ENCODE data around the gene IL19.
"Not testable (repeated sequence)": the region's sequence is repeated elsewhere in the genome, so short reads cannot be mapped to it uniquely, and the experiment has no call there.

The IL19 gene

GRCh38 chr1:206739411-206740076, 31.0 kb upstream of the IL19 start:
- peak; percentile 96 for FAIRE-seq

DNA sequence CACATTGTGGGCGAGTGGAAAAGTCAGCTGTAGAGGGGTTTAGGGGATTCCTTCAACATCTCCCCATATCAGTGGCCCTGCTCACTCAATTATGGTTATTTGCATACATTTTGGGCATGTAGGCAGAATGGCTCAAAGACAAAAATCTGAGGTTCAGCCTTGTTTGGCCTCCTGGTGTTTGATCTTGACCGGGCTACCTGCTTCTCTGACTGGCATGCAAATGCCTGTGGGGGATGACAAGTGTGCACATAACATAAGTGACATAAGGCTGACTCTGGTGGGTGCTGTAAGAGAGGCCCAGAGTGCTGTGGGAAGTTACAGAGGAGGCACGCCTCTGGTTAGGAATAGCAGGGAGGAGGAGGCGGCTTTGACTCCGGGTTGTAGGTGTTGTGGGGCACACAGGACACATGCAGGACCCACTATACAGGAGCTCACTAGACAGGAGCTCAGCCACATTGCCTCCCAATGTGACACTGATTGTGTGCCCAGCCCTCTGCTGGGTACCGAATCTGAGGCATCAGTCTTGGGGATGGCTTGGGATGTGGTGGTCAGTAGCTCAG, 29.4 kb upstream of the IL19 start:
- DNase-seq (ENCODE audit: extremely low spot score, insufficient read length, low read depth) (no peak), FAIRE-seq (peak; percentile 50)

More at GRCh38 chr1:206739411-206740076, 31.0 kb upstream of the IL19 start:
- peak; percentile 71 for DNase-seq (ENCODE audit: extremely low spot score, insufficient read length, low read depth)

DNA sequence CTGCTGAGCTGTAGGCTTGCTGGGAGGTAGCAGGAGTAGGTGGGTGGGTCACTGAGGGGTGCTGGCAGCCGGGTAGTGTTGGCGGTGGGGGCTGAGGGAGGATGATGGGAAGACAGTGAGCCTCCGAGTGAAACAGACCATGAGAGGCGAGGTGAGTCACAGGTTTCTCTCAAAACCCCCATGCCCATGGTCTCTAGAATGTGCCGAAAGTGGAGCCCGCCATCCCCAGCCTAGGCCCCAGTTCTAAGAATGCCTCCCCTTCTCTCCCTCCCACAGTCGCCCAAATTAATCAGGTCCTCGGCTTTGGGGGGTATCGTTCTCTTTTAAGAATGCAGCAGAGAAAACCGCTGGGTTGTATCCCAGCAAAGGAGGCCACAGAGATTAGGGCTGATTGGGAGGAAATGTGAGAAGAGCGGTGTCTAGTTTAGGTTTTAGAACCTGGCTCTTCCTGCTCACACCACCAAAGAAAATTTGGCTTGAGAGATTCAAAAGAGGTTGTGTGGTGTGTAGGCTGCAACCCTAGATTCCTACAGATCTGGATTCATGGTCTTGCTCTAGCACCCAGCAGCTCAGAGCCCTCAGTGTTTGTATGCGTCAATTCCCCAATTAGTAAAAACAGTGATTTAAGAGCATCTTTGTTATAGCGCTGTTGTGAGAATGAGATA, 27.7 kb upstream of the IL19 start:
- FAIRE-seq (no peak), DNase-seq (ENCODE audit: extremely low spot score, insufficient read length, low read depth) (no peak)

GRCh38 chr1:206744683-206745082, 25.9 kb upstream of the IL19 start:
- DNase-seq (ENCODE audit: extremely low spot score, insufficient read length, low read depth) (no peak), FAIRE-seq (peak; percentile 29)

GRCh38 chr1:206745301-206745700, 25.3 kb upstream of the IL19 start:
- no peak for DNase-seq (ENCODE audit: extremely low spot score, insufficient read length, low read depth)

DNA sequence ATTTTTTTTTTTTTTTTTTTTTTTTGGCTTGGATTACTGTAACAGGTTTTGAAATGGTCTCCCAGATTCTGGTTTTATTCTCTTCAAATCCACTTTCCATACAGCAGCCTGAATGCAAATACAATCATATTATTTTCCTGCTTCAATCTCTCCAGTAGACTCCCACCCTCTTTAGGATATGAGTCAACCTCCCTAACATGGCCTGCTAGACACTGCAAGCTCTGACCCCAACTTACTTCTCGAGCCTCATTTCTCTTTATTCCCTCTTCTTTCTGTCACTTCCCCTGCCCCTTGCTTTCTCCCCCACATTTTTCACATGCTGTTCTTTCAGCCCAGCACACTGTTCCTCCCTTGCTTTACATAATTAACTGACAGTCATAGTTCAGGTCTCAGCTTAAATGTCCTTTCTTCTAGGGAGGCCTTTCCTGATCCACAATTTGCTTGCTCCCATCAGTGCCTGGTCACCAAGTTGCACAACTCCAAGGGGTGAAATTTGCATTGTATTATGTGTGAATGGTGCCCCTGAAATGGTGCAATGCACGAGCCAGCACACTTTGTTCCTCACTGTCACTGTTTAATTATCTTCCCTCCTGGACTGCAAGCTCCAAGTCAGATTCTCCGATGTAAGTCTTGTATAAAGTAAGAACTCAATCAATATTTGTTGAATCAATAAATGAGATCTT, 22.1 kb upstream of the IL19 start:
- FAIRE-seq (no peak), DNase-seq (ENCODE audit: extremely low spot score, insufficient read length, low read depth) (no peak)

More at GRCh38 chr1:206745301-206745700, 25.3 kb upstream of the IL19 start:
- FAIRE-seq: no peak

GRCh38 chr1:206751891-206752290, 18.7 kb upstream of the IL19 start:
- DNase-seq (ENCODE audit: extremely low spot score, insufficient read length, low read depth) (no peak), FAIRE-seq (no peak)

DNA sequence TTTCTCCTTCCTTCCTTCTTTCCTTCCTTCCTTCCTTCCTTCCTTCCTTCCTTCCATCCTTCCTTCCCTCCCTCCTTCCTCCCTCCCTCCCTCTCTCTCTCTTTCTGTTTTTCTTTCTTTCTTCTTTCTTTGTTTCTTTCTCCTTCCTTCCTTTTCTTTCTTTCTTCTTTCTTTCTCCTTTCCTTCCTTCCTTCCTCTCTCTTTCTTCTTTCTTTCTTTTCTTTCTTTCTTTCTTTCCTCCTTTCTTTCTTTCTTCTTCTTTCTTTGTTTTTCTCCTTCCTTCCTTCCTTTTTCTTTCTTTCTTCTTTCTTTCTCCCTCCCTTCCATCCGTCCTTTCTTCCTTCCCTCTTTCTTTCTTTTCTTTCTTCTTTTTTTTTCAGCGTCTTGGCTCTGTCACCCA, 18.1 kb upstream of the IL19 start:
- FAIRE-seq: no peak

GRCh38 chr1:206753141-206753540, 17.4 kb upstream of the IL19 start:
- FAIRE-seq: no peak
- no peak for DNase-seq (ENCODE audit: extremely low spot score, insufficient read length, low read depth)

More for the DNA sequence above, 18.1 kb upstream of the IL19 start:
- DNase-seq (ENCODE audit: extremely low spot score, insufficient read length, low read depth): no peak

GRCh38 chr1:206754011-206754410, 16.6 kb upstream of the IL19 start:
- DNase-seq (ENCODE audit: extremely low spot score, insufficient read length, low read depth): no peak
- FAIRE-seq: no peak

- FAIRE-seq: peak; percentile 31
- DNase-seq (ENCODE audit: extremely low spot score, insufficient read length, low read depth): no peak
These were observed 12.9 kb upstream of the IL19 start for GRCh38 chr1:206757524-206758266.

DNA sequence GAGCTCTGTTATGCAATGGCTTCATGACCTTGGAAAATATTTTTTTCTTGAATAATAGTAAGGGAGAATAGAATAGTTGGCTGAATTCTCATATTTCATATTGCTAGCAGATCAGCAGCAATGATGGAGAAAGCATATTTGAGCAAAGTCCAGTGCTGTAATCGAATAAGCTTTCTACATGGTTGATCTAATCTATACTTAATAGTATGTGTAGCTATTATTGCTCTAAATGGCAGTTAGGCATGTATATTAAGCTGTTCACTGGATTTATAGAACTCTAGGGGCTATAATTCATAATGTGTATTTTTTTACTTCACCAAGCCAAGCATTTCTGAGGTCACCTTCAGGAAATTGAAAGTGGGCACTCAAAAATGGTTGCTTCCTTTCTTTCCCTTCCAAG, 10.0 kb upstream of the IL19 start:
- no peak for FAIRE-seq
- no peak for DNase-seq (ENCODE audit: extremely low spot score, insufficient read length, low read depth)

DNA sequence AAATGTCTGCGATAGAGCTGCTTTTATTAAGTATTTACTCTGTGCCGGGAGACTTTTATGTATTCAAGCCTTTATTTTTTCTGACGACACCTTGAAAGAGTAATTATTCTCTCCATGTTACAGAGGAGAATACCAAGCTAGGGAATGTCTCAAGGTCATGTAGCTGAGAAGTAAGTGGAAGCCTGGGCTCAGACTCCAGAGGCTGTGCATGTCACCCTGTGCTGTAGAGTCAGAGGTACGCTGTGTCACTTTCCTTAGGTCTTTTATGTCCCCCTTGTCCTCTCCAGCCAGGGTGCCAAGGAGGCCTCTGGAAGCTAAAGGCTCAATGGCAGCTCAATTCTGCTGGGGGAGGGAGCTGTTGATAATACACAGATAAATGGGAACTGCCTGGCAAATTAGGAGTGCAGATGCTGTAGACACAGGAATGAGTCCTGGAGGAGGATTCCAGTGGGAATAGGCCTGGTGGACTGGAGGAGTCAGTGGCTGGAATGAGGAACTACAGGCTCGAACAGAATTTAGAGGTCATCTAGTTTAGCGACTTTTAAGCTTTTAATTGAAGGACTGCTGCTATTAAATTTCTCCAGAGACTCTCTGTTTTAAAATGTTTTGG, 9.3 kb upstream of the IL19 start:
- no peak for FAIRE-seq
- no peak for DNase-seq (ENCODE audit: extremely low spot score, insufficient read length, low read depth)

GRCh38 chr1:206762741-206763364, 7.7 kb upstream of the IL19 start:
- not testable (repeated sequence) for DNase-seq (ENCODE audit: extremely low spot score, insufficient read length, low read depth); FAIRE-seq

GRCh38 chr1:206765771-206766170, 4.8 kb upstream of the IL19 start:
- DNase-seq (ENCODE audit: extremely low spot score, insufficient read length, low read depth); FAIRE-seq: not testable (repeated sequence)

DNA sequence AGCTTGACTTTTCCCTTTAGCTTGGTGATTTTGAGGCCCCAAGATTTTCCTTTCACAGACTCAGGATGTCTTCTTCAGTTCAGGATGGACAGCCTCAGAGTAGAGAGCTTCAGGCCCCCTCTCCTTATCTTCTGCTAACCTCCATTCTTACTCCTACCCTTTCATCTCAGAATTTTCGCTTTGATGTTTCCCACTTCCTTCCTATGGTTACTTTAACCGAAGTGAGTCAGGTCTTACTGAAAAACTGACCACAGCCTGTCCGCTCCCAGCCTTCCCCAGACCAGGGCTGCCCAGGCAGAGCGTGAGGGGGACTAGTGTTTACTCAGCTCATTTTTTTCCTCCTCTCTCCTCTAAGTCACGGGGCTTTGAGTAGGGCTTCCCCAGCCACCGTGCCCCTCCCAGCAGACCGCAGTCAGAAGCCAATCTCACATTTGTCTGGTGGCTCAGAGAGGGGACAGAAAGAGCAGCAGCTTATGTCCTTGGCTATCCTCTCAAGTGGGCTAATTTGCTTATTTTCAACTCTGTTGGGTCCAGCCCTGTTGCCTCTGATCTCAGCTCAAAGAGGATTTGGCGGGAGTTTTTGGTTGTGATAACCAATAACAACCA, 4.2 kb upstream of the IL19 start:
- DNase-seq (ENCODE audit: extremely low spot score, insufficient read length, low read depth): no peak
- FAIRE-seq: peak; percentile 94

DNA sequence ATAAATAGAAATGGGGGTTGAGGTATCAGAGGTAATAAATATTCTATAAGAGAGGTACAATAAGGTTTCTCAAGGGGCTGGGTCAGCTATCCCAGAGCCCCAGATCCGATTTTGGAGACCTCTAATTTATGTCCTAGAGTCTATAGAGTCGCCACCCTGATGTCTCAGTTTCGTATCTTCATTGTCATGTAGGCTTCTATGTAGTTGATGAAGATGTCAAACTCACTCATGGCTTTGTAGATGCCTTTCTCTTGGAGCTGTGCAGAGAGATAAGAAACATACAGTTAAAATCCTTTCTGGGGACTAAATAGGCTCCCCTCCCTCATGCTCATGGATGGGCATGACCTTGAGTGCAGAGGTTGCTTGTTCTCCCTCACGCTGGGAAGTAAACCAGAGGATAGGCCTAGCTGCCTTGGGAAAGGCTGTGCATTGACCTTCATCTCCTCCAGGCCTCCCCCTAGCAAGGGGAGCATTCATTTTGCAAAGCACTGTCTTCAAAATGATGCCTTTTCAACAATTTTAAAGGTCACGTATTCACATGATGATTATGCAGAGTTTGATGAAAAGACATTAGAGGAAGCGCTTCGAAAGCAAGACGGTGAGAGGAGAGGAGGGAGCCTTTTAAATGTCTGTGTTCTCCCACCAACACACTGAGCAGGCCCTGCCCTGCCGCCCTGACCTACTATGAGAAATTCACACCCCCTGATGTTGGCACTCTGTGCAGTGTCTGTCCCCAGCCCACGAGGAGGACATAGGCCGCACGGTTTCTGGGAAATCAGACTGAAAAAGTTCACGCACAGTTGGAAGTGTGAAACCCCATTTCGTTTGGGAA, 1.9 kb upstream of the IL19 start:
- FAIRE-seq: peak; percentile 52

DNA sequence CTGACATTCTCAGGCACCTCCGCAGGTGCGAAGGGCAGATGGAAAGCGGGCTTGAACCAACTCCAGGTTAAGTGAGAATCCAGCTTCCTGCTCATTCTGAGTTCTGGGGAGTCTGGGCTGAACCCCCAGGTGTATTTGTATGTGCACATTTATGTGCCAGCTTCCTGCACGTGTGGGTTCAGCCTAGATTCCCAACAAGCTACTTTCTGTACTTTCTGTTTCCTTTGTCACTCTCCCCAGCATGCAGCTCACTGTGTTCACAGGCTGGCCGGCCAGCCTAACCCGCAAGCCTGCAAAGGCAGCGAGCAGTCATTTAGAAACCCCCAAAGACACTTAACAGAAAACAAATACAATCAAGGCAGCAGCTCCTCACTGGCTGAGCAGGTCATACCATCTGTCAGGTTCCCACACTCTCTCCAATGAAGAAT, 1.3 kb upstream of the IL19 start:
- FAIRE-seq (peak; percentile 98), DNase-seq (ENCODE audit: extremely low spot score, insufficient read length, low read depth) (peak; percentile 73)

More for the DNA sequence above, 1.9 kb upstream of the IL19 start:
- DNase-seq (ENCODE audit: extremely low spot score, insufficient read length, low read depth): no peak
